B cell (primary cell): ENCODE results near the gene FAM168B. TPM values are rescaled to one million over a fixed set of nuclear protein-coding genes. Genes with fewer than 3 reads are reported as not detected.

Source experiments
- ATAC-seq: fragments of 200-7000 bp; cut with Tn5 transposase; one replicate; pipeline ENCODE4 v1.10.0; 2021; ENCODE audit warnings: low read depth, mild to moderate bottlenecking, moderate number of reproducible peaks, moderate library complexity
- CTCF ChIA-PET: fragments of 350-600 bp; sonication (Branson Sonifier 250); formaldehyde crosslinking; loops from one replicate; lab custom pipeline; 2021; ENCODE audit warnings: antibody characterized with exemption, inconsistent platforms; lab: Charles Lee
- POLR2A ChIA-PET: fragments of 350-600 bp; sonication (Branson Sonifier 250); formaldehyde crosslinking; loops from one replicate; lab custom pipeline; 2021; ENCODE audit warnings: antibody characterized with exemption; lab: Charles Lee
- DNase-seq: peaks from one replicate; pipeline ENCODE4 v3.0.0; 2013
- H2AFZ ChIP-seq: 2 replicates; pipeline ENCODE4 v1.6.1; 2012; ENCODE audit warnings: mild to moderate bottlenecking, low read depth, low read length; ENCODE audit not compliant: insufficient read depth, poor library complexity, severe bottlenecking
- H3K27ac ChIP-seq, 2 donors: 1 replicate in 1 of 2; 2 replicates in 1 of 2; pipeline ENCODE4 v1.5.1; 2012 to 2013; ENCODE audit warnings: low read length in 2 of 2, mild to moderate bottlenecking in 2 of 2, moderate library complexity in 1 of 2
- H3K27me3 ChIP-seq, 4 experiments: fragments of 200-600 bp in 1 of 4; sonication (generic) in 1 of 4; replicated peaks in 1 of 4; 1 replicate in 2 of 4; 2 replicates in 2 of 4; pipeline versions ENCODE4 v1.6.1 to v1.7.0; 2013 to 2016; ENCODE audit warnings: low read length in 3 of 4, mild to moderate bottlenecking in 2 of 4, mixed read lengths in 1 of 4, moderate library complexity in 1 of 4; ENCODE audit not compliant: insufficient read depth in 4 of 4, control insufficient read depth in 3 of 4; ENCODE audit errors: control extremely low read depth in 1 of 4
- H3K36me3 ChIP-seq, 2 experiments: replicated peaks in 1 of 2; 1 replicate in 1 of 2; 2 replicates in 1 of 2; pipeline versions ENCODE4 v1.6.1 to v1.7.1; 2013; ENCODE audit warnings: low read length in 1 of 2; ENCODE audit not compliant: insufficient read depth in 2 of 2, control insufficient read depth in 1 of 2; ENCODE audit errors: control extremely low read depth in 1 of 2, extremely low read depth in 1 of 2
- H3K4me1 ChIP-seq, 2 donors: fragments of 200-600 bp in 1 of 2; sonication (generic) in 1 of 2; 1 replicate in 1 of 2; 2 replicates in 1 of 2; pipeline versions ENCODE4 v1.5.1 to v1.6.1; 2013 to 2017; ENCODE audit warnings: low read length in 2 of 2; ENCODE audit not compliant: control insufficient read depth in 2 of 2, insufficient read depth in 2 of 2
- H3K4me2 ChIP-seq: replicated peaks from 2 replicates; pipeline ENCODE3; 2012; ENCODE audit warnings: mild to moderate bottlenecking, low read depth, low read length; ENCODE audit not compliant: poor library complexity, severe bottlenecking
- H3K4me3 ChIP-seq, 5 experiments: fragments of 200-600 bp in 1 of 5; sonication (generic) in 1 of 5; 1 replicate in 3 of 5; 2 replicates in 2 of 5; pipeline versions ENCODE4 v1.5.1 to v1.7.0; 2011 to 2016; ENCODE audit warnings: low read length in 4 of 5, mild to moderate bottlenecking in 4 of 5, low read depth in 2 of 5, control low read depth in 1 of 5, moderate library complexity in 1 of 5; ENCODE audit not compliant: insufficient read depth in 1 of 5; ENCODE audit errors: control extremely low read depth in 1 of 5, extremely low read depth in 1 of 5
- H3K79me2 ChIP-seq: fragments of 200-600 bp; sonication (generic); one replicate; pipeline ENCODE4 v1.6.0; 2016; ENCODE audit warnings: low read length; ENCODE audit not compliant: control insufficient read depth, insufficient read depth
- H3K9ac ChIP-seq: fragments of 200-600 bp; sonication (generic); 2 replicates; pipeline ENCODE4 v1.6.1; 2017; ENCODE audit warnings: mild to moderate bottlenecking, low read length, moderate library complexity
- H3K9me3 ChIP-seq, 3 donors: one replicate each; pipeline versions ENCODE4 v1.6.1 to v1.7.1; 2013; ENCODE audit warnings: low read length in 2 of 3; ENCODE audit not compliant: control insufficient read depth in 2 of 3, insufficient read depth in 1 of 3; ENCODE audit errors: control extremely low read depth in 1 of 3
- H4K20me1 ChIP-seq: 2 replicates; pipeline ENCODE4 v1.6.0; 2012; ENCODE audit warnings: mild to moderate bottlenecking, low read length; ENCODE audit not compliant: insufficient read depth, control insufficient read depth, poor library complexity, severe bottlenecking
- H3K27ac Mint-ChIP-seq: one replicate; pipeline ENCODE4 v1.8.0; 2021; ENCODE audit warnings: mixed read lengths
- H3K27me3 Mint-ChIP-seq: one replicate; pipeline ENCODE4 v1.8.0; 2021; ENCODE audit warnings: mixed read lengths
- H3K4me1 Mint-ChIP-seq: one replicate; pipeline ENCODE4 v1.8.0; 2021; ENCODE audit warnings: mixed read lengths
- H3K4me3 Mint-ChIP-seq: one replicate; pipeline ENCODE4 v1.8.0; 2021; ENCODE audit warnings: mixed read lengths
- H3K9me3 Mint-ChIP-seq: one replicate; pipeline ENCODE4 v1.8.0; 2022; ENCODE audit warnings: mixed read lengths; ENCODE audit not compliant: insufficient read depth
- EZH2 ChIP-seq: IDR thresholded peaks from 2 replicates; pipeline ENCODE4 v1.6.1; 2012; ENCODE audit warnings: borderline replicate concordance, low read depth, mild to moderate bottlenecking, moderate library complexity, low read length; ENCODE audit not compliant: insufficient read depth, poor library complexity, severe bottlenecking
- WGBS: methylation state at CpG from one replicate; pipeline ENCODE4 v1.1.5; 2013; ENCODE audit warnings: missing lambda C conversion rate; ENCODE audit not compliant: insufficient coverage; 5-methylcytosine and 5-hydroxymethylcytosine counted together
- intact Hi-C: fragments of 100-400 bp; cut with micrococcal nuclease; formaldehyde crosslinking; loops from one replicate; pipeline ENCODE4 v1.10.0; 2022
- polyA plus RNA-seq: library from polyadenylated mRNA; depleted of rRNA; stranded (reverse); fragments of >200 nt; gene quantifications from 2 replicates; pipeline ENCODE4 v1.2.3, GENCODE V29; 2012
- total RNA-seq, 2 donors: library from RNA; stranded (reverse); fragments of 120-200 nt in 1 of 2; gene quantifications; 1 replicate in 1 of 2; 2 replicates in 1 of 2; pipeline versions ENCODE4 v1.2.3 to v1.2.4, GENCODE V29; 2013 to 2022
- TF ChIP-seq, protein P1 (sequence below): fragments of 200-600 bp; IDR thresholded peaks from one replicate; pipeline ENCODE4 v1.8.0; 2022; ENCODE audit warnings: antibody characterized with exemption, mild to moderate bottlenecking

The FAM168B gene
- total and polyA plus RNA-seq, 2 donors (not counting 1 experiment from before 2014, with no cell fraction given) = 38.6 to 70.5 TPM

DNA sequence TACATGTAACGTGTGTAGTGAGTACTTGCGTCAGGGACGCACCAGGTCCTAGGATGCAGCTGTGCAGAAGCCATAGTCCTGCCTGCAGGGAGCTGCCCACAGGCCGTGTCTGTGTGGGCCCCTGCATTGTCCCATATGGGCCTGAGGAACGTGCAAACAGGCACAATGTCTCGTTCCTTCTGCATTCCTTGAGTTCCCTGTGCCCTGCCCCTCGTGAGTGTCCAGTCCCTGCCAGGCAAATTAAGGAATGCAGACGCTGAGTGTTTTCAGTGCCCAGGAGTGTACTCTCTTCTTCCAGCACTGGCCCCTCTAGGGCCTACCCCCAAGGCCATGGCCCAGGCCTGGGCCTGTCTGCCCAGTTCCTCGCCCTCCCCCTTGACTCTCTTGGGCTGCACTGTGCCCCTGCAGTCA lies 61.8 kb downstream of the FAM168B start:
- H3K9me3 ChIP-seq = peaks cover 0 to 9% (median 0%) of the 10 kb centered on the region in 3 donors
- H3K27ac Mint-ChIP-seq = no peak overlapping the region
- no peak for ATAC-seq
- intact Hi-C loops = no loop called here
- no peaks in the 10 kb centered on the region for H3K79me2 ChIP-seq
- no peak overlapping the region for H3K4me2 ChIP-seq
- no peak overlapping the region for H3K27ac ChIP-seq
- WGBS = 83% methylated on average over 9 of the region's 9 CpGs
- H3K27me3 ChIP-seq = peaks cover 0 to 21% (median 2%) of the 10 kb centered on the region in 4 experiments
- no peak overlapping the region for H3K4me3 ChIP-seq
- TF ChIP-seq, protein P1, sequence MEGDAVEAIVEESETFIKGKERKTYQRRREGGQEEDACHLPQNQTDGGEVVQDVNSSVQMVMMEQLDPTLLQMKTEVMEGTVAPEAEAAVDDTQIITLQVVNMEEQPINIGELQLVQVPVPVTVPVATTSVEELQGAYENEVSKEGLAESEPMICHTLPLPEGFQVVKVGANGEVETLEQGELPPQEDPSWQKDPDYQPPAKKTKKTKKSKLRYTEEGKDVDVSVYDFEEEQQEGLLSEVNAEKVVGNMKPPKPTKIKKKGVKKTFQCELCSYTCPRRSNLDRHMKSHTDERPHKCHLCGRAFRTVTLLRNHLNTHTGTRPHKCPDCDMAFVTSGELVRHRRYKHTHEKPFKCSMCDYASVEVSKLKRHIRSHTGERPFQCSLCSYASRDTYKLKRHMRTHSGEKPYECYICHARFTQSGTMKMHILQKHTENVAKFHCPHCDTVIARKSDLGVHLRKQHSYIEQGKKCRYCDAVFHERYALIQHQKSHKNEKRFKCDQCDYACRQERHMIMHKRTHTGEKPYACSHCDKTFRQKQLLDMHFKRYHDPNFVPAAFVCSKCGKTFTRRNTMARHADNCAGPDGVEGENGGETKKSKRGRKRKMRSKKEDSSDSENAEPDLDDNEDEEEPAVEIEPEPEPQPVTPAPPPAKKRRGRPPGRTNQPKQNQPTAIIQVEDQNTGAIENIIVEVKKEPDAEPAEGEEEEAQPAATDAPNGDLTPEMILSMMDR = no peak
- TF ChIP-seq EZH2 = no peak
- H3K9ac ChIP-seq = no peak overlapping the region
- H3K4me1 Mint-ChIP-seq = no peaks in the 10 kb centered on the region
- no peaks in the 10 kb centered on the region for H4K20me1 ChIP-seq
- no peak overlapping the region for H3K4me3 Mint-ChIP-seq
- no peaks in the 10 kb centered on the region for H3K36me3 ChIP-seq
- POLR2A ChIA-PET = no interaction called here
- peaks cover 6% of the 10 kb centered on the region for H3K9me3 Mint-ChIP-seq
- no peaks in the 10 kb centered on the region for H3K4me1 ChIP-seq
- H3K27me3 Mint-ChIP-seq = peaks cover 27% of the 10 kb centered on the region
- CTCF ChIA-PET = no interaction called here
- no peak for DNase-seq
- no peak overlapping the region for H2AFZ ChIP-seq

DNA sequence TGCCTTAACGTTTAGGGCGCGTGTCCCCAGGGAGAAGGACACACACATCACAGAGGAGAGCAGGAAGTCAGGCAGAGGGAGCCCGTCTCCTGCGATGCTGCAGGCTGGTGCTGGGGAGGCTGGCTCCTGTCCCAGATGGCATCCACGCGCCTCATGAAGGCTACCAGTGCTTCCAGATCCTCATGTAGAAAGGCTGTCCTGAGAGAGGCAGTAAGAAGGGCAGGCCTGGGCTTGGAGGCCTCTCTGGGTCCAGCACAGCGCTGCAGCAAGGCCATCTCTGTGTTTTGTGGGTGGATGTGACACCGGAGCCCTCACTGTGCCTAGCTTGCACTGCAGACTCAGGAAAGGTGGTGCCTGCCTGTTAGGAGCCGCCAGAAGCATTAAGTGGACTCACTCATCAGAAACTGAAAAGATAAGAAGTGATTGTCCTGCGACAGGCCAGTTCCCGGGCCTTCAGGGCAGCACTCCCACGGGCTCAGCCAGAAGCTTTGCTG lies 62.7 kb downstream of the FAM168B start:
- Mint-ChIP-seq H3K27ac (no peak overlapping the region), H3K9me3 (peaks cover 6% of the 10 kb centered on the region), H3K27me3 (peaks cover 23% of the 10 kb centered on the region), H3K4me3 (no peak overlapping the region), H3K4me1 (no peaks in the 10 kb centered on the region)
- Histone ChIP-seq H3K27ac (no peak overlapping the region), H2AFZ (no peak overlapping the region), H3K4me3 (no peak overlapping the region), H3K36me3 (no peaks in the 10 kb centered on the region), H3K79me2 (no peaks in the 10 kb centered on the region), H3K4me2 (no peak overlapping the region), H3K4me1 (no peaks in the 10 kb centered on the region), H4K20me1 (no peaks in the 10 kb centered on the region), H3K27me3 (peaks cover 0 to 12% (median under 1%) of the 10 kb centered on the region in 4 experiments), H3K9ac (no peak overlapping the region), H3K9me3 (peaks cover 0 to 9% (median 0%) of the 10 kb centered on the region in 3 donors)
- WGBS = 90% methylated on average over 11 of the region's 13 CpGs
- CTCF ChIA-PET = no interaction called here
- TF ChIP-seq EZH2 = no peak
- TF ChIP-seq, protein P1 = no peak
- DNase-seq (no peak), ATAC-seq (no peak)
- intact Hi-C loops = no loop called here
- POLR2A ChIA-PET = no interaction called here
